HepG2 (cell line): ENCODE measurements around the gene FBXO33. TPM values are rescaled to one million over a fixed set of nuclear protein-coding genes. Genes with fewer than 3 reads are reported as not detected.

Experiments used
- ATAC-seq: fragments of 200-7000 bp; cut with Tn5 transposase; 3 replicates; pipeline ENCODE4 v1.9.1; 2020; ENCODE audit warnings: mild to moderate bottlenecking, moderate library complexity
- BruUV-seq: library from RNA; stranded (reverse); fragments of 400-500 nt; replicated peaks from 2 replicates; lab custom pipeline; 2021; lab: Mats Ljungman, UMichigan
- CTCF ChIA-PET: fragments of 300-600 bp; formaldehyde crosslinking; extraction: SDS; loops from one replicate; lab custom pipeline; 2021; ENCODE audit warnings: low total read pairs, inconsistent platforms, low intra/inter-chr PET ratio; lab: Yijun Ruan, JAX
- POLR2A ChIA-PET: fragments of 350-600 bp; sonication (Branson Sonifier 250); formaldehyde crosslinking; loops from one replicate; lab custom pipeline; 2020; ENCODE audit warnings: antibody characterized with exemption, inconsistent platforms; lab: Yijun Ruan, JAX
- DNase-seq: peaks from one replicate; pipeline ENCODE4 v3.0.0-alpha.2; 2015; ENCODE audit warnings: low spot score
- FAIRE-seq: peaks from 3 replicates; lab custom pipeline; 2011; peaks lifted over from hg19 to GRCh38; lab: Jason Lieb, UNC
- H2AFZ ChIP-seq: one replicate; pipeline ENCODE4 v1.6.1; 2011; ENCODE audit warnings: low read length, inconsistent platforms
- H3K27ac ChIP-seq: fragments of 300-600 bp; 3 replicates; pipeline ENCODE4 v1.8.0; 2011; ENCODE audit warnings: mixed run types, mild to moderate bottlenecking, mixed read lengths, low read length, inconsistent platforms; ENCODE audit not compliant: insufficient read depth; ENCODE audit errors: extremely low read length
- H3K27me3 ChIP-seq, 2 experiments: fragments of 200-600 bp in 1 of 2; 2 replicates in 1 of 2; 3 replicates in 1 of 2; pipeline versions ENCODE4 v1.6.0 to v1.8.0; 2011; ENCODE audit warnings: low read length in 2 of 2, mild to moderate bottlenecking in 2 of 2, moderate library complexity in 2 of 2, inconsistent platforms in 1 of 2; ENCODE audit not compliant: insufficient read depth in 2 of 2, control insufficient read depth in 1 of 2
- H3K36me3 ChIP-seq, 2 experiments: fragments of 200-600 bp in 1 of 2; replicated peaks in 1 of 2; 2 replicates in 1 of 2; 3 replicates in 1 of 2; pipeline versions ENCODE4 v1.5.1 to v1.8.0; 2011; ENCODE audit warnings: low read length in 2 of 2, inconsistent platforms in 1 of 2; ENCODE audit not compliant: insufficient read depth in 2 of 2, control insufficient read depth in 1 of 2
- H3K4me1 ChIP-seq: 2 replicates; pipeline ENCODE4 v1.5.1; 2012; ENCODE audit warnings: low read length, inconsistent platforms; ENCODE audit not compliant: insufficient read depth
- H3K4me2 ChIP-seq: 2 replicates; pipeline ENCODE4 v1.6.0; 2011; ENCODE audit warnings: low read depth, low read length, inconsistent platforms
- H3K4me3 ChIP-seq, 3 experiments: fragments of 200-600 bp in 1 of 3; sonication (generic), shearing (Covaris generic) in 1 of 3; replicated peaks in 1 of 3; 2 replicates each; pipeline ENCODE4 v1.5.1; 2011 to 2016; ENCODE audit warnings: low read length in 3 of 3, inconsistent platforms in 2 of 3, low read depth in 2 of 3, mild to moderate bottlenecking in 2 of 3, control low read depth in 1 of 3, mixed read lengths in 1 of 3; ENCODE audit not compliant: insufficient read depth in 1 of 3
- H3K79me2 ChIP-seq: one replicate; pipeline ENCODE4 v1.6.1; 2011; ENCODE audit warnings: low read length, inconsistent platforms; ENCODE audit not compliant: insufficient read depth
- H3K9ac ChIP-seq: 2 replicates; pipeline ENCODE4 v1.6.0; 2011; ENCODE audit warnings: mild to moderate bottlenecking, low read depth, low read length, inconsistent platforms; ENCODE audit not compliant: insufficient read depth
- H3K9me3 ChIP-seq: 2 replicates; pipeline ENCODE4 v1.5.1; 2012; ENCODE audit warnings: mild to moderate bottlenecking, low read length
- H4K20me1 ChIP-seq: 2 replicates; pipeline ENCODE4 v1.6.0; 2011; ENCODE audit warnings: inconsistent platforms, mild to moderate bottlenecking, low read length, moderate library complexity; ENCODE audit not compliant: insufficient read depth
- ARID3A ChIP-seq: IDR thresholded peaks from 2 replicates; pipeline ENCODE4 v1.6.1; 2012; ENCODE audit warnings: low read depth, low read length, improper control_type of control experiment
- FOXO4 ChIP-seq: sonication (generic); formaldehyde crosslinking; conservative IDR thresholded peaks from 2 replicates; pipeline ENCODE4 v1.8.1; 2023; ENCODE audit warnings: missing genetic modification reagents
- GABPA ChIP-seq, 2 experiments: IDR thresholded peaks; 2 replicates each; pipeline ENCODE4 v1.6.1; 2011 to 2016; ENCODE audit warnings: low read depth in 2 of 2, low read length in 1 of 2, missing biosample characterization in 1 of 2, missing genetic modification characterization in 1 of 2
- GPBP1L1 ChIP-seq: sonication (generic); formaldehyde crosslinking; IDR thresholded peaks from 2 replicates; pipeline ENCODE4 v1.5.0; 2020; ENCODE audit warnings: mild to moderate bottlenecking, missing genetic modification reagents
- HMGXB4 ChIP-seq, 2 experiments: sonication (generic) in 1 of 2; formaldehyde crosslinking in 1 of 2; IDR thresholded peaks; 2 replicates each; pipeline versions ENCODE4 v1.4.0 to v1.6.1; 2018 to 2020; ENCODE audit warnings: missing genetic modification reagents in 2 of 2, borderline replicate concordance in 1 of 2, low read depth in 1 of 2, mild to moderate bottlenecking in 1 of 2, missing biosample characterization in 1 of 2
- MEIS2 ChIP-seq: sonication (generic); formaldehyde crosslinking; IDR thresholded peaks from 2 replicates; pipeline ENCODE4 v1.9.0; 2021; ENCODE audit warnings: mild to moderate bottlenecking, missing genetic modification reagents
- NFIC ChIP-seq: IDR thresholded peaks from 2 replicates; pipeline ENCODE4 v1.6.1; 2012; ENCODE audit warnings: mild to moderate bottlenecking, low read length, inconsistent platforms
- SMC3 ChIP-seq: IDR thresholded peaks from 2 replicates; pipeline ENCODE4 v1.6.1; 2011; ENCODE audit warnings: low read length, improper control_type of control experiment
- SRY ChIP-seq: sonication (generic); formaldehyde crosslinking; IDR thresholded peaks from 2 replicates; pipeline ENCODE4 v1.8.0; 2022; ENCODE audit warnings: mild to moderate bottlenecking, missing genetic modification reagents
- ZBTB21 ChIP-seq: sonication (generic); formaldehyde crosslinking; IDR thresholded peaks from 2 replicates; pipeline ENCODE4 v1.4.0; 2020; ENCODE audit warnings: missing genetic modification reagents
- ZBTB33 ChIP-seq: sonication (generic); formaldehyde crosslinking; IDR thresholded peaks from 2 replicates; pipeline ENCODE4 v1.4.0; 2020; ENCODE audit warnings: missing genetic modification reagents
- ZC3H4 ChIP-seq: sonication (generic); formaldehyde crosslinking; IDR thresholded peaks from 2 replicates; pipeline ENCODE4 v1.4.0; 2020; ENCODE audit warnings: missing genetic modification reagents, borderline replicate concordance
- ZNF225 ChIP-seq: sonication (generic); formaldehyde crosslinking; IDR thresholded peaks from 2 replicates; pipeline ENCODE4 v1.4.0; 2020; ENCODE audit warnings: mild to moderate bottlenecking, missing genetic modification reagents
- ZNF460 ChIP-seq: sonication (generic); formaldehyde crosslinking; IDR thresholded peaks from 2 replicates; pipeline ENCODE4 v1.5.1; 2020; ENCODE audit warnings: missing genetic modification reagents, mild to moderate bottlenecking, borderline replicate concordance
- ZNF550 ChIP-seq: sonication (generic); formaldehyde crosslinking; IDR thresholded peaks from 2 replicates; pipeline ENCODE4 v1.4.0; 2020; ENCODE audit warnings: mild to moderate bottlenecking, missing genetic modification reagents, borderline replicate concordance
- ZNF629 ChIP-seq: sonication (generic); formaldehyde crosslinking; conservative IDR thresholded peaks from 2 replicates; pipeline ENCODE4 v1.5.0; 2020; ENCODE audit warnings: missing genetic modification reagents
- WGBS: methylation state at CpG from one replicate; pipeline ENCODE4 v1.1.6; 2017; ENCODE audit warnings: low lambda C conversion rate; 5-methylcytosine and 5-hydroxymethylcytosine counted together
- in situ Hi-C: cut with HindIII; loops from 2 replicates; pipeline ENCODE4 v1.10.0; 2017; ENCODE audit warnings: low pct_unique_long_range_greater_than_20kb; ENCODE audit not compliant: extremely low pct_ligation_motif_present
- intact Hi-C: fragments of 100-400 bp; cut with micrococcal nuclease; formaldehyde crosslinking; loops from one replicate; pipeline ENCODE4 v1.10.0; 2022; ENCODE audit not compliant: unreplicated experiment
- polyA plus RNA-seq, 8 experiments: library from polyadenylated mRNA; depleted of rRNA in 3 of 8; stranded (reverse) in 7 of 8; unstranded in 1 of 8; fragments of >200 nt; fragmentation: Illumina TruSeq in 4 of 8; extraction: Trizol in 4 of 8; gene quantifications; 2 replicates each; pipeline versions ENCODE4 v1.2.1 to v1.2.3, GENCODE V29; 2011 to 2016; ENCODE audit warnings: low read depth in 4 of 8, missing spikeins in 1 of 8, mixed read lengths in 1 of 8; ENCODE audit not compliant: insufficient read depth in 1 of 8
- total RNA-seq, 5 experiments: library from RNA; depleted of rRNA; stranded (reverse); fragments of >200 nt; fragmentation: Illumina TruSeq; extraction: Trizol; gene quantifications; 2 replicates each; pipeline ENCODE4 v1.2.3, GENCODE V29; 2016; ENCODE audit warnings: low read depth in 1 of 5

FBXO33 gene
- total and polyA plus RNA-seq, 2 of the 13 experiments (the other 11 are each of a cell fraction or from before 2014, with no cell fraction given), result 15.5 to 16.9 TPM

GRCh38 chr14:39426605-39427004 lies 5.6 kb downstream of the FBXO33 start:
- Histone ChIP-seq H3K36me3 (no peaks in the 10 kb centered on the region), H3K9ac (no peak overlapping the region), H2AFZ (no peak overlapping the region), H3K27me3 (no peaks in the 10 kb centered on the region; a peak in 1 of 5 replicates), H3K27ac (no peak overlapping the region), H3K4me1 (peaks cover 31% of the 10 kb centered on the region), H3K79me2 (peaks cover 61% of the 10 kb centered on the region), H3K4me2 (no peak overlapping the region), H3K9me3 (no peaks in the 10 kb centered on the region), H4K20me1 (peaks cover 22% of the 10 kb centered on the region), H3K4me3 (no peak overlapping the region)
- CTCF ChIA-PET, result no interaction called here
- DNase-seq (peak; percentile 56), ATAC-seq (no peak), FAIRE-seq (no peak)
- WGBS, result 83% methylated on average over 7 of the region's 7 CpGs
- intact Hi-C loops (loop anchor here (1.0 kb wide), 2 partner anchors 195 to 319 kb away; no protein-coding TSS in a partner anchor), in situ Hi-C loops (no loop called here)
- POLR2A ChIA-PET, result interaction anchor here (1.3 to 3.0 kb wide), 4 partner anchors 160 to 324 kb away, joined by 3 to 12 read pairs (median 6); partner anchors contain the start of genes SEC23A and TRAPPC6B
- no TSS peak for BruUV-seq
- TF ChIP-seq ZNF550 (no peak), ZNF460 (no peak), FOXO4 (CRISPR knock-in tag) (no peak), MEIS2 (CRISPR knock-in tag) (no peak), ZBTB33 (CRISPR knock-in tag) (peak; percentile 39; the same call in 1 of the 2 replicates), NFIC (no peak), GPBP1L1 (CRISPR knock-in tag) (no peak), GABPA (IDR thresholded peaks at IDR 0.05; ENCODE audit: low read depth, low read length) (no peak), GABPA (CRISPR knock-in tag; IDR thresholded peaks at IDR 0.05; ENCODE audit: low read depth) (no peak), SMC3 (no peak), HMGXB4 (CRISPR knock-in tag; IDR thresholded peaks at IDR 0.05; ENCODE audit: borderline replicate concordance in 1 of 2, low read depth in 1 of 2) (no peak), ZC3H4 (CRISPR knock-in tag) (no peak), ZNF225 (CRISPR knock-in tag) (no peak), ZNF629 (CRISPR knock-in tag) (no peak), SRY (no peak), ZBTB21 (CRISPR knock-in tag) (no peak), ARID3A (peak; percentile 28; the same call in 1 of the 2 replicates)
